K562 (cell line): ENCODE data around the gene ADAM19. TPM values are rescaled to one million over a fixed set of nuclear protein-coding genes. Genes with fewer than 3 reads are reported as not detected.
A peak's percentile ranks its signal among the peaks of the same experiment; 100 is the strongest.

ENCODE experiments used
- ATF7 ChIP-seq: fragments of 450-650 bp; IDR thresholded peaks from 2 replicates; pipeline ENCODE4 v1.7.1; 2014; ENCODE audit warnings: mild to moderate bottlenecking, moderate library complexity
- BRD9 ChIP-seq: fragments of 450-650 bp; IDR thresholded peaks from 2 replicates; pipeline ENCODE4 v1.6.1; 2018; ENCODE audit warnings: low read depth; ENCODE audit not compliant: partially characterized antibody
- EHMT2 ChIP-seq: fragments of 450-650 bp; IDR thresholded peaks from 2 replicates; pipeline ENCODE4 v1.6.1; 2018; ENCODE audit warnings: antibody characterized with exemption
- FOXJ2 ChIP-seq: fragments of 200-800 bp; sonication (Bioruptor generic); IDR thresholded peaks from 2 replicates; pipeline ENCODE4 v1.6.1; 2016; ENCODE audit warnings: missing genetic modification characterization, missing compliant biosample characterization
- FUS ChIP-seq: fragments of 200-400 bp; formaldehyde crosslinking; optimal IDR thresholded peaks from 2 replicates; pipeline ENCODE3; 2017; ENCODE audit warnings: low read depth, low read length
- HNRNPL ChIP-seq: fragments of 200-400 bp; formaldehyde crosslinking; IDR thresholded peaks from 2 replicates; pipeline ENCODE4 v1.6.1; 2017; ENCODE audit warnings: low read depth, mild to moderate bottlenecking, low read length
- KDM1A ChIP-seq, 2 experiments: fragments of 450-650 bp; IDR thresholded peaks; 2 replicates each; pipeline ENCODE4 v1.6.1; 2016; ENCODE audit warnings: mild to moderate bottlenecking in 2 of 2
- KDM5B ChIP-seq: fragments of 200-600 bp; sonication (generic); IDR thresholded peaks from 2 replicates; pipeline ENCODE4 v1.6.1; 2012; ENCODE audit warnings: low read depth, mild to moderate bottlenecking, moderate library complexity, low read length, control low read depth, inconsistent platforms; ENCODE audit not compliant: insufficient replicate concordance
- MYNN ChIP-seq, 2 experiments: sonication (generic); formaldehyde crosslinking in 1 of 2; IDR thresholded peaks; 2 replicates each; pipeline versions ENCODE4 v1.5.0 to v1.6.1; 2016 to 2020; ENCODE audit warnings: antibody characterized with exemption in 1 of 2, missing genetic modification reagents in 1 of 2
- PML ChIP-seq: IDR thresholded peaks from 2 replicates; pipeline ENCODE4 v1.6.1; 2012; ENCODE audit warnings: low read length, inconsistent platforms
- RAD51 ChIP-seq: fragments of 450-650 bp; IDR thresholded peaks from 2 replicates; pipeline ENCODE4 v1.7.1; 2016; ENCODE audit warnings: low read depth, mild to moderate bottlenecking, borderline replicate concordance
- RBM15 ChIP-seq: fragments of 200-400 bp; formaldehyde crosslinking; IDR thresholded peaks from 2 replicates; pipeline ENCODE4 v1.6.1; 2018; ENCODE audit warnings: mild to moderate bottlenecking, low read length, moderate library complexity; ENCODE audit not compliant: insufficient read depth
- RNF2 ChIP-seq: sonication (generic); IDR thresholded peaks from 2 replicates; pipeline ENCODE4 v1.6.1; 2016
- SMAD1 ChIP-seq: fragments of 150-350 bp; IDR thresholded peaks from 2 replicates; pipeline ENCODE4 v1.6.1; 2014; ENCODE audit warnings: low read length, low read depth; ENCODE audit not compliant: partially characterized antibody
- SRSF1 ChIP-seq: fragments of 200-400 bp; formaldehyde crosslinking; IDR thresholded peaks from 2 replicates; pipeline ENCODE4 v1.6.1; 2017; ENCODE audit warnings: mild to moderate bottlenecking, low read depth, low read length, moderate library complexity
- THRAP3 ChIP-seq: fragments of 450-650 bp; IDR thresholded peaks from 2 replicates; pipeline ENCODE4 v1.6.1; 2016; ENCODE audit warnings: mild to moderate bottlenecking, inconsistent platforms, borderline replicate concordance
- TSC22D4 ChIP-seq: fragments of 450-650 bp; IDR thresholded peaks from 2 replicates; pipeline ENCODE4 v1.6.1; 2016; ENCODE audit warnings: missing genetic modification characterization, missing biosample characterization, control low read depth
- ZEB2 ChIP-seq: fragments of 450-650 bp; IDR thresholded peaks from 2 replicates; pipeline ENCODE4 v1.6.1; 2016
- ZKSCAN8 ChIP-seq: fragments of 200-800 bp; sonication (Bioruptor generic); IDR thresholded peaks from 2 replicates; pipeline ENCODE4 v1.6.1; 2016; ENCODE audit warnings: missing genetic modification characterization, missing compliant biosample characterization
- ZNF274 ChIP-seq: IDR thresholded peaks from 2 replicates; pipeline ENCODE4 v1.6.1; 2011; ENCODE audit warnings: low read depth, mild to moderate bottlenecking, low read length, moderate library complexity, borderline replicate concordance
- ZNF445 ChIP-seq: fragments of 250-450 bp; sonication (Bioruptor Pico); IDR thresholded peaks from 2 replicates; pipeline ENCODE4 v1.4.0; 2020; ENCODE audit warnings: low read depth, mild to moderate bottlenecking, moderate library complexity
- polyA plus RNA-seq, 8 experiments: library from polyadenylated mRNA; depleted of rRNA in 4 of 8; stranded (reverse) in 5 of 8; unstranded in 3 of 8; fragments of >200 nt; fragmentation: Nextera tagmentation in 2 of 8; fragmentation: Illumina TruSeq in 1 of 8; extraction: Ambion mirVana in 2 of 8; extraction: Trizol in 1 of 8; gene quantifications; 2 replicates each; pipeline versions ENCODE4 v1.2.1 to v1.2.3, GENCODE V29; 2011 to 2014; ENCODE audit warnings: inconsistent platforms in 1 of 8, missing spikeins in 1 of 8
- total RNA-seq, 7 experiments: library from RNA; depleted of rRNA in 6 of 7; stranded (reverse); fragments of >200 nt in 6 of 7; fragmentation: Illumina TruSeq in 2 of 7; extraction: Trizol in 2 of 7; gene quantifications; 2 replicates each; pipeline versions ENCODE4 v1.2.1 to v1.2.3, GENCODE V29; 2011 to 2021; ENCODE audit warnings: low replicate concordance in 1 of 7
- TF ChIP-seq, protein P1 (sequence below): fragments of 150-350 bp; conservative IDR thresholded peaks from 2 replicates; pipeline ENCODE4 v1.6.1; 2014; ENCODE audit warnings: low read length
- TF ChIP-seq, protein P2 (sequence below): fragments of 450-650 bp; formaldehyde crosslinking; IDR thresholded peaks from 2 replicates; pipeline ENCODE4 v1.4.0; 2022; ENCODE audit warnings: missing genetic modification characterization
- TF ChIP-seq, protein P3 (sequence below): fragments of 250-450 bp; sonication (Bioruptor Pico); IDR thresholded peaks from 2 replicates; pipeline ENCODE4 v1.8.0; 2021; ENCODE audit warnings: borderline replicate concordance, mild to moderate bottlenecking, moderate library complexity; ENCODE audit not compliant: poor library complexity, severe bottlenecking
- TF ChIP-seq, protein P4 (sequence below), 2 experiments: fragments of 450-650 bp in 1 of 2; sonication (generic) in 1 of 2; formaldehyde crosslinking in 1 of 2; IDR thresholded peaks in 1 of 2; conservative IDR thresholded peaks in 1 of 2; 2 replicates each; pipeline versions ENCODE4 v1.6.1 to v1.8.1; 2016 to 2023; ENCODE audit warnings: mild to moderate bottlenecking in 2 of 2, moderate library complexity in 2 of 2, inconsistent platforms in 1 of 2, missing genetic modification reagents in 1 of 2

The ADAM19 gene
- total and polyA plus RNA-seq, 9 of the 15 experiments (the other 6 are each of a cell fraction or from before 2014, with no cell fraction given), result 0.11 to 1.1 (median 0.43) TPM

DNA sequence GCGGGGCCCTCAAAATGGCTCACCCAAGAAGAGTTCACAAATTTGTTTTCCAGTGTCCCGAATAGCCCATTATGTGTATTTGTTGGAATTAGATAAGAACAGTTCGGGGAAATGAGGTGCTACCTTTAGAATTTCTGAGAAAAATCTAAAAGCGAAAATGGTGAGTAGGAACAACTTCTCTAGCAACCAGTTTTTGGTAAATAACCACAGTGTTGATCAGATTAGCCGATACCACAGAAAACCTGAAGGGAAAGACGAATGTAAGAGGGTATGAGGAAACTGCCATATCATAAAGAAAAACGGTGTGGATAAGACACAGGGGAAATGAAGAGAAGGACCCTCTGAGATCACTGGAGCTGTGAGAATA is 31.0 kb downstream of the ADAM19 start (continued):
- TF ChIP-seq, protein P1, sequence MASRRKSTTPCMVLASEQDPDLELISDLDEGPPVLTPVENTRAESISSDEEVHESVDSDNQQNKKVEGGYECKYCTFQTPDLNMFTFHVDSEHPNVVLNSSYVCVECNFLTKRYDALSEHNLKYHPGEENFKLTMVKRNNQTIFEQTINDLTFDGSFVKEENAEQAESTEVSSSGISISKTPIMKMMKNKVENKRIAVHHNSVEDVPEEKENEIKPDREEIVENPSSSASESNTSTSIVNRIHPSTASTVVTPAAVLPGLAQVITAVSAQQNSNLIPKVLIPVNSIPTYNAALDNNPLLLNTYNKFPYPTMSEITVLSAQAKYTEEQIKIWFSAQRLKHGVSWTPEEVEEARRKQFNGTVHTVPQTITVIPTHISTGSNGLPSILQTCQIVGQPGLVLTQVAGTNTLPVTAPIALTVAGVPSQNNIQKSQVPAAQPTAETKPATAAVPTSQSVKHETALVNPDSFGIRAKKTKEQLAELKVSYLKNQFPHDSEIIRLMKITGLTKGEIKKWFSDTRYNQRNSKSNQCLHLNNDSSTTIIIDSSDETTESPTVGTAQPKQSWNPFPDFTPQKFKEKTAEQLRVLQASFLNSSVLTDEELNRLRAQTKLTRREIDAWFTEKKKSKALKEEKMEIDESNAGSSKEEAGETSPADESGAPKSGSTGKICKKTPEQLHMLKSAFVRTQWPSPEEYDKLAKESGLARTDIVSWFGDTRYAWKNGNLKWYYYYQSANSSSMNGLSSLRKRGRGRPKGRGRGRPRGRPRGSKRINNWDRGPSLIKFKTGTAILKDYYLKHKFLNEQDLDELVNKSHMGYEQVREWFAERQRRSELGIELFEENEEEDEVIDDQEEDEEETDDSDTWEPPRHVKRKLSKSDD, result no peak
- TF ChIP-seq BRD9, result peak; percentile 53
- TF ChIP-seq PML, result peak; percentile 37; the same call in 1 of the 2 replicates
- no peak for TF ChIP-seq HNRNPL
- no peak for TF ChIP-seq SRSF1
- peak; percentile 46; the same call in 1 of the 2 replicates for TF ChIP-seq ATF7
- TF ChIP-seq ZEB2, result peak; percentile 67; the same call in 1 of the 2 replicates
- TF ChIP-seq, protein P2, sequence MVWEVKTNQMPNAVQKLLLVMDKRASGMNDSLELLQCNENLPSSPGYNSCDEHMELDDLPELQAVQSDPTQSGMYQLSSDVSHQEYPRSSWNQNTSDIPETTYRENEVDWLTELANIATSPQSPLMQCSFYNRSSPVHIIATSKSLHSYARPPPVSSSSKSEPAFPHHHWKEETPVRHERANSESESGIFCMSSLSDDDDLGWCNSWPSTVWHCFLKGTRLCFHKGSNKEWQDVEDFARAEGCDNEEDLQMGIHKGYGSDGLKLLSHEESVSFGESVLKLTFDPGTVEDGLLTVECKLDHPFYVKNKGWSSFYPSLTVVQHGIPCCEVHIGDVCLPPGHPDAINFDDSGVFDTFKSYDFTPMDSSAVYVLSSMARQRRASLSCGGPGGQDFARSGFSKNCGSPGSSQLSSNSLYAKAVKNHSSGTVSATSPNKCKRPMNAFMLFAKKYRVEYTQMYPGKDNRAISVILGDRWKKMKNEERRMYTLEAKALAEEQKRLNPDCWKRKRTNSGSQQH (CRISPR knock-in tag), result no peak
- no peak for TF ChIP-seq ZNF445
- TF ChIP-seq MYNN (IDR thresholded peaks at IDR 0.05), result no peak
- TF ChIP-seq MYNN (CRISPR knock-in tag; IDR thresholded peaks at IDR 0.05), result no peak
- TF ChIP-seq, protein P3, sequence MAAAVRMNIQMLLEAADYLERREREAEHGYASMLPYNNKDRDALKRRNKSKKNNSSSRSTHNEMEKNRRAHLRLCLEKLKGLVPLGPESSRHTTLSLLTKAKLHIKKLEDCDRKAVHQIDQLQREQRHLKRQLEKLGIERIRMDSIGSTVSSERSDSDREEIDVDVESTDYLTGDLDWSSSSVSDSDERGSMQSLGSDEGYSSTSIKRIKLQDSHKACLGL, result no peak
- TF ChIP-seq FUS, result no peak
- TF ChIP-seq KDM5B, result no peak
- no peak for TF ChIP-seq THRAP3
- TF ChIP-seq RNF2, result no peak
- TF ChIP-seq RAD51, result peak; percentile 10; the same call in 1 of the 2 replicates
- no peak for TF ChIP-seq EHMT2
- TF ChIP-seq TSC22D4 (tag), result no peak
- TF ChIP-seq, protein P4, sequence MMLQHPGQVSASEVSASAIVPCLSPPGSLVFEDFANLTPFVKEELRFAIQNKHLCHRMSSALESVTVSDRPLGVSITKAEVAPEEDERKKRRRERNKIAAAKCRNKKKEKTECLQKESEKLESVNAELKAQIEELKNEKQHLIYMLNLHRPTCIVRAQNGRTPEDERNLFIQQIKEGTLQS (IDR thresholded peaks at IDR 0.05), result peak; percentile 9; the same call in 1 of the 2 replicates
- TF ChIP-seq, protein P4 (CRISPR knock-in tag; conservative IDR thresholded peaks at IDR 0.05), result no peak
- TF ChIP-seq ZNF274, result no peak
- no peak for TF ChIP-seq SMAD1
- no peak for TF ChIP-seq ZKSCAN8 (CRISPR knock-in tag)
- TF ChIP-seq FOXJ2 (tag), result peak; percentile 64; the same call in 1 of the 2 replicates
- TF ChIP-seq KDM1A (IDR thresholded peaks at IDR 0.05), result peak; percentile 79 to 84; a peak in 3 of 4 replicates
- TF ChIP-seq RBM15, result no peak
